ENCODE data around the gene CARMIL1.

DNA sequence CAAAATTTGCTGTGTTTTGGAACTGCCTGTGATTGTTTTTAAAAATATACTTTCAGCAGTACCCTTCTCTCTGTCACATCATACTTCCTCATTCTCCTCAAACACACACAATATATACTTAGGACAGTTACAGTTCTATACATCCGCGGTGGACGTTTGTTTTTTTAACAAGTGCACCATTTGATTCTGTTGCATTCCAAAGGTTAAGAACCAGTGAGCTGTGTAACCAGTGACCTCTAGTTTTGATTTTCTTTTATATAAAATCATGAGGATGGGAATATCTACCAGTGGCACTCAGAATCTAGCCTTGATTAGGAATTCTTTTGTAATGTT lies 152.8 kb downstream of the CARMIL1 start:
- TF ChIP-seq EZH2phosphoT487 (IDR thresholded peaks at IDR 0.05; ENCODE audit: borderline replicate concordance), result no peak
- TF ChIP-seq, protein P1, sequence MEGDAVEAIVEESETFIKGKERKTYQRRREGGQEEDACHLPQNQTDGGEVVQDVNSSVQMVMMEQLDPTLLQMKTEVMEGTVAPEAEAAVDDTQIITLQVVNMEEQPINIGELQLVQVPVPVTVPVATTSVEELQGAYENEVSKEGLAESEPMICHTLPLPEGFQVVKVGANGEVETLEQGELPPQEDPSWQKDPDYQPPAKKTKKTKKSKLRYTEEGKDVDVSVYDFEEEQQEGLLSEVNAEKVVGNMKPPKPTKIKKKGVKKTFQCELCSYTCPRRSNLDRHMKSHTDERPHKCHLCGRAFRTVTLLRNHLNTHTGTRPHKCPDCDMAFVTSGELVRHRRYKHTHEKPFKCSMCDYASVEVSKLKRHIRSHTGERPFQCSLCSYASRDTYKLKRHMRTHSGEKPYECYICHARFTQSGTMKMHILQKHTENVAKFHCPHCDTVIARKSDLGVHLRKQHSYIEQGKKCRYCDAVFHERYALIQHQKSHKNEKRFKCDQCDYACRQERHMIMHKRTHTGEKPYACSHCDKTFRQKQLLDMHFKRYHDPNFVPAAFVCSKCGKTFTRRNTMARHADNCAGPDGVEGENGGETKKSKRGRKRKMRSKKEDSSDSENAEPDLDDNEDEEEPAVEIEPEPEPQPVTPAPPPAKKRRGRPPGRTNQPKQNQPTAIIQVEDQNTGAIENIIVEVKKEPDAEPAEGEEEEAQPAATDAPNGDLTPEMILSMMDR (conservative IDR thresholded peaks at IDR 0.05; ENCODE audit: low read length), result no peak
